HL-60 (cell line): ENCODE data around the gene ITGA5.

ENCODE experiments used
- GABPA ChIP-seq: IDR thresholded peaks from 2 replicates; pipeline ENCODE4 v1.6.1; 2012; ENCODE audit warnings: low read depth
- POLR2AphosphoS5 ChIP-seq: IDR thresholded peaks from 2 replicates; pipeline ENCODE4 v1.6.1; 2012; ENCODE audit warnings: low read depth
- REST ChIP-seq: IDR thresholded peaks from 2 replicates; pipeline ENCODE4 v1.6.1; 2012; ENCODE audit warnings: low read depth; ENCODE audit not compliant: insufficient replicate concordance
- SPI1 ChIP-seq: IDR thresholded peaks from 2 replicates; pipeline ENCODE4 v1.6.1; 2012; ENCODE audit warnings: low read depth, mild to moderate bottlenecking, borderline replicate concordance
- TF ChIP-seq, protein P1 (sequence below): IDR thresholded peaks from one replicate; pipeline ENCODE4 v1.5.1; 2011; ENCODE audit warnings: low read length, control low read depth, inconsistent platforms; ENCODE audit not compliant: insufficient read depth

DNA sequence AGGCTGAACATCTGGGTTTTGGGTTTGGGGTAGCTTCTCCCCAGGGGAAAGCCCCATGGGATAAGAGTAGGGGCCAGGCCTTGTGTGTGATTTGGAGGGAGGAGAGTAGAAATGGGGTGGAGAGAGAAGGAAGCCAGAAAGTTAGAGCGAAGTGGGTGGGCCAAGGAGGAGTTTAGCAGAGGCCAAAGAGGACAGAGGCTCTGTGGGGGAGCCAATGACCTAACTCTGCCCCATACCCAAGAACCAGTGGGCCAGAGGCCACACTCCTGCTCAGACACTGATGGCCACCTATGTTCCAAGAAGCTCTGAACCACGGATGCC, 43.8 kb downstream of the ITGA5 start:
- TF ChIP-seq, protein P1, sequence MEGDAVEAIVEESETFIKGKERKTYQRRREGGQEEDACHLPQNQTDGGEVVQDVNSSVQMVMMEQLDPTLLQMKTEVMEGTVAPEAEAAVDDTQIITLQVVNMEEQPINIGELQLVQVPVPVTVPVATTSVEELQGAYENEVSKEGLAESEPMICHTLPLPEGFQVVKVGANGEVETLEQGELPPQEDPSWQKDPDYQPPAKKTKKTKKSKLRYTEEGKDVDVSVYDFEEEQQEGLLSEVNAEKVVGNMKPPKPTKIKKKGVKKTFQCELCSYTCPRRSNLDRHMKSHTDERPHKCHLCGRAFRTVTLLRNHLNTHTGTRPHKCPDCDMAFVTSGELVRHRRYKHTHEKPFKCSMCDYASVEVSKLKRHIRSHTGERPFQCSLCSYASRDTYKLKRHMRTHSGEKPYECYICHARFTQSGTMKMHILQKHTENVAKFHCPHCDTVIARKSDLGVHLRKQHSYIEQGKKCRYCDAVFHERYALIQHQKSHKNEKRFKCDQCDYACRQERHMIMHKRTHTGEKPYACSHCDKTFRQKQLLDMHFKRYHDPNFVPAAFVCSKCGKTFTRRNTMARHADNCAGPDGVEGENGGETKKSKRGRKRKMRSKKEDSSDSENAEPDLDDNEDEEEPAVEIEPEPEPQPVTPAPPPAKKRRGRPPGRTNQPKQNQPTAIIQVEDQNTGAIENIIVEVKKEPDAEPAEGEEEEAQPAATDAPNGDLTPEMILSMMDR: no peak
- TF ChIP-seq POLR2AphosphoS5 (no peak), GABPA (no peak), REST (no peak), SPI1 (no peak)
